HepG2 (cell line): Measurements from ENCODE around the gene NCF2. TPM values are rescaled to one million over a fixed set of nuclear protein-coding genes. Genes with fewer than 3 reads are reported as not detected.

Experiments used
- ATAC-seq: fragments of 200-7000 bp; cut with Tn5 transposase; 3 replicates; pipeline ENCODE4 v1.9.1; 2020; ENCODE audit warnings: mild to moderate bottlenecking, moderate library complexity
- BruUV-seq: library from RNA; stranded (reverse); fragments of 400-500 nt; replicated peaks from 2 replicates; lab custom pipeline; 2021; lab: Mats Ljungman, UMichigan
- CTCF ChIA-PET: fragments of 300-600 bp; formaldehyde crosslinking; extraction: SDS; loops from one replicate; lab custom pipeline; 2021; ENCODE audit warnings: low total read pairs, inconsistent platforms, low intra/inter-chr PET ratio; lab: Yijun Ruan, JAX
- POLR2A ChIA-PET: fragments of 350-600 bp; sonication (Branson Sonifier 250); formaldehyde crosslinking; loops from one replicate; lab custom pipeline; 2020; ENCODE audit warnings: antibody characterized with exemption, inconsistent platforms; lab: Yijun Ruan, JAX
- DNase-seq: peaks from one replicate; pipeline ENCODE4 v3.0.0-alpha.2; 2015; ENCODE audit warnings: low spot score
- FAIRE-seq: peaks from 3 replicates; lab custom pipeline; 2011; peaks lifted over from hg19 to GRCh38; lab: Jason Lieb, UNC
- H2AFZ ChIP-seq: one replicate; pipeline ENCODE4 v1.6.1; 2011; ENCODE audit warnings: low read length, inconsistent platforms
- H3K27ac ChIP-seq: fragments of 300-600 bp; 3 replicates; pipeline ENCODE4 v1.8.0; 2011; ENCODE audit warnings: mixed run types, mild to moderate bottlenecking, mixed read lengths, low read length, inconsistent platforms; ENCODE audit not compliant: insufficient read depth; ENCODE audit errors: extremely low read length
- H3K27me3 ChIP-seq, 2 experiments: fragments of 200-600 bp in 1 of 2; 2 replicates in 1 of 2; 3 replicates in 1 of 2; pipeline versions ENCODE4 v1.6.0 to v1.8.0; 2011; ENCODE audit warnings: low read length in 2 of 2, mild to moderate bottlenecking in 2 of 2, moderate library complexity in 2 of 2, inconsistent platforms in 1 of 2; ENCODE audit not compliant: insufficient read depth in 2 of 2, control insufficient read depth in 1 of 2
- H3K36me3 ChIP-seq, 2 experiments: fragments of 200-600 bp in 1 of 2; replicated peaks in 1 of 2; 2 replicates in 1 of 2; 3 replicates in 1 of 2; pipeline versions ENCODE4 v1.5.1 to v1.8.0; 2011; ENCODE audit warnings: low read length in 2 of 2, inconsistent platforms in 1 of 2; ENCODE audit not compliant: insufficient read depth in 2 of 2, control insufficient read depth in 1 of 2
- H3K4me1 ChIP-seq: 2 replicates; pipeline ENCODE4 v1.5.1; 2012; ENCODE audit warnings: low read length, inconsistent platforms; ENCODE audit not compliant: insufficient read depth
- H3K4me2 ChIP-seq: 2 replicates; pipeline ENCODE4 v1.6.0; 2011; ENCODE audit warnings: low read depth, low read length, inconsistent platforms
- H3K4me3 ChIP-seq, 3 experiments: fragments of 200-600 bp in 1 of 3; sonication (generic), shearing (Covaris generic) in 1 of 3; replicated peaks in 1 of 3; 2 replicates each; pipeline ENCODE4 v1.5.1; 2011 to 2016; ENCODE audit warnings: low read length in 3 of 3, inconsistent platforms in 2 of 3, low read depth in 2 of 3, mild to moderate bottlenecking in 2 of 3, control low read depth in 1 of 3, mixed read lengths in 1 of 3; ENCODE audit not compliant: insufficient read depth in 1 of 3
- H3K79me2 ChIP-seq: one replicate; pipeline ENCODE4 v1.6.1; 2011; ENCODE audit warnings: low read length, inconsistent platforms; ENCODE audit not compliant: insufficient read depth
- H3K9ac ChIP-seq: 2 replicates; pipeline ENCODE4 v1.6.0; 2011; ENCODE audit warnings: mild to moderate bottlenecking, low read depth, low read length, inconsistent platforms; ENCODE audit not compliant: insufficient read depth
- H3K9me3 ChIP-seq: 2 replicates; pipeline ENCODE4 v1.5.1; 2012; ENCODE audit warnings: mild to moderate bottlenecking, low read length
- H4K20me1 ChIP-seq: 2 replicates; pipeline ENCODE4 v1.6.0; 2011; ENCODE audit warnings: inconsistent platforms, mild to moderate bottlenecking, low read length, moderate library complexity; ENCODE audit not compliant: insufficient read depth
- DNMT3B ChIP-seq: conservative IDR thresholded peaks from 2 replicates; pipeline ENCODE4 v1.6.1; 2016; ENCODE audit warnings: missing biosample characterization, control low read depth
- MNT ChIP-seq: fragments of 450-650 bp; IDR thresholded peaks from 2 replicates; pipeline ENCODE4 v1.6.1; 2016
- NFKB2 ChIP-seq: sonication (generic); formaldehyde crosslinking; IDR thresholded peaks from 2 replicates; pipeline ENCODE4 v1.4.0; 2020; ENCODE audit warnings: missing genetic modification reagents, borderline replicate concordance
- PHF20 ChIP-seq: sonication (generic); formaldehyde crosslinking; IDR thresholded peaks from 2 replicates; pipeline ENCODE4 v1.5.0; 2020; ENCODE audit warnings: mild to moderate bottlenecking, missing genetic modification reagents
- PREB ChIP-seq: sonication (generic); formaldehyde crosslinking; IDR thresholded peaks from 2 replicates; pipeline ENCODE4 v1.4.0; 2020; ENCODE audit warnings: missing genetic modification reagents
- ZNF775 ChIP-seq: sonication (generic); formaldehyde crosslinking; IDR thresholded peaks from 2 replicates; pipeline ENCODE4 v1.4.0; 2020; ENCODE audit warnings: missing genetic modification reagents, mild to moderate bottlenecking, moderate library complexity, borderline replicate concordance
- WGBS: methylation state at CpG from one replicate; pipeline ENCODE4 v1.1.6; 2017; ENCODE audit warnings: low lambda C conversion rate; 5-methylcytosine and 5-hydroxymethylcytosine counted together
- in situ Hi-C: cut with HindIII; loops from 2 replicates; pipeline ENCODE4 v1.10.0; 2017; ENCODE audit warnings: low pct_unique_long_range_greater_than_20kb; ENCODE audit not compliant: extremely low pct_ligation_motif_present
- intact Hi-C: fragments of 100-400 bp; cut with micrococcal nuclease; formaldehyde crosslinking; loops from one replicate; pipeline ENCODE4 v1.10.0; 2022; ENCODE audit not compliant: unreplicated experiment
- polyA plus RNA-seq, 8 experiments: library from polyadenylated mRNA; depleted of rRNA in 3 of 8; stranded (reverse) in 7 of 8; unstranded in 1 of 8; fragments of >200 nt; fragmentation: Illumina TruSeq in 4 of 8; extraction: Trizol in 4 of 8; gene quantifications; 2 replicates each; pipeline versions ENCODE4 v1.2.1 to v1.2.3, GENCODE V29; 2011 to 2016; ENCODE audit warnings: low read depth in 4 of 8, missing spikeins in 1 of 8, mixed read lengths in 1 of 8; ENCODE audit not compliant: insufficient read depth in 1 of 8
- total RNA-seq, 5 experiments: library from RNA; depleted of rRNA; stranded (reverse); fragments of >200 nt; fragmentation: Illumina TruSeq; extraction: Trizol; gene quantifications; 2 replicates each; pipeline ENCODE4 v1.2.3, GENCODE V29; 2016; ENCODE audit warnings: low read depth in 1 of 5
- TF ChIP-seq, protein P1 (sequence below): sonication (generic); formaldehyde crosslinking; conservative IDR thresholded peaks from 2 replicates; pipeline ENCODE4 v1.4.0; 2020; ENCODE audit warnings: missing genetic modification reagents

NCF2 gene
- total and polyA plus RNA-seq, 2 of the 13 experiments (the other 11 are each of a cell fraction or from before 2014, with no cell fraction given), result 0.18 to 0.46 TPM

- TF ChIP-seq PHF20 (CRISPR knock-in tag) (no peak), MNT (no peak)
- TF ChIP-seq, protein P1, sequence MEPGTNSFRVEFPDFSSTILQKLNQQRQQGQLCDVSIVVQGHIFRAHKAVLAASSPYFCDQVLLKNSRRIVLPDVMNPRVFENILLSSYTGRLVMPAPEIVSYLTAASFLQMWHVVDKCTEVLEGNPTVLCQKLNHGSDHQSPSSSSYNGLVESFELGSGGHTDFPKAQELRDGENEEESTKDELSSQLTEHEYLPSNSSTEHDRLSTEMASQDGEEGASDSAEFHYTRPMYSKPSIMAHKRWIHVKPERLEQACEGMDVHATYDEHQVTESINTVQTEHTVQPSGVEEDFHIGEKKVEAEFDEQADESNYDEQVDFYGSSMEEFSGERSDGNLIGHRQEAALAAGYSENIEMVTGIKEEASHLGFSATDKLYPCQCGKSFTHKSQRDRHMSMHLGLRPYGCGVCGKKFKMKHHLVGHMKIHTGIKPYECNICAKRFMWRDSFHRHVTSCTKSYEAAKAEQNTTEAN (CRISPR knock-in tag), result no peak
These were observed 6.8 kb downstream of the NCF2 start (continued) for GRCh38 chr1:183583466-183583865.

DNA sequence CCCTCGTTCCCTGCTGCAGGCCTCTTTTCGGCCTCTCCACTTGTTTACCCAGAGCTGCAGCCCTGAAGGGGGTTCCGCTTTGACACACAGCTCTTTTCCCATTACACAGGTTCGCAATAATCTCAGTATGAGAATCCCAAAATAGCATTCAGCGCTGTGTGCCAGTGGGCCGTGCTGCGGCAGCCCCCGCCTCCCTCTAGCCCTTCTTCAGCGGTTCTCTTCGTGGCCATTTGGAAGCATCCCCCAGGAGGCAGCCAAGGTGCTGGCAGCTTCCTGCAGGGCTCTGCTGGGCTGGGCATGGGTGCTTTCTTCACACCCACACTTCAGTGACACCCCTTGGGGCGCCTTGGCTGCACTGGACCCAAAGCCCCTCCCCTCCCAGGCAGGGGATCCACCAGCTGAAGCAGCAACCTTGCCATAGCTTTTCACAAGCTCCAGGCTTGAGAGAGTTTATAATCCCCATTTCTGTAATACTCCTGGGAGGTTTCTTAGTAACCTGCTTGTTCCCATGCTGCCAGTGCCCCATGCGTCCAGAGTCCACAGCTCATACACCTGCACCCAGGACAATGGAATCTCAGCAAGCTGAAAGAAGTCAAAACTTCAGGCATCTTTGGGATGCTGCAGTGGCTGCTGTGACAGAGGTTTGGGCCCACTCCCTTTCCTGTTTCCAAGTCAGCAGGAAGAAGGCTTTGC, 8.1 kb downstream of the NCF2 start:
- Histone ChIP-seq H3K9ac (no peak overlapping the region), H3K9me3 (no peaks in the 10 kb centered on the region), H3K27ac (no peak overlapping the region), H3K36me3 (no peaks in the 10 kb centered on the region), H3K4me3 (no peak overlapping the region), H2AFZ (no peak overlapping the region), H3K79me2 (no peaks in the 10 kb centered on the region), H3K4me1 (peaks cover 5% of the 10 kb centered on the region; the same call in 1 of the 2 replicates), H3K27me3 (peaks cover 0 to 2% of the 10 kb centered on the region in 2 experiments; a peak in 2 of 5 replicates), H3K4me2 (no peak overlapping the region), H4K20me1 (no peaks in the 10 kb centered on the region)
- no TSS peak for BruUV-seq
- ChIA-PET CTCF (no interaction called here), POLR2A (no interaction called here)
- in situ Hi-C loops (no loop called here), intact Hi-C loops (no loop called here)
- ATAC-seq, result peak; percentile 67
- no peak for FAIRE-seq
- WGBS, result 69% methylated on average over 11 of the region's 12 CpGs
- TF ChIP-seq NFKB2 (CRISPR knock-in tag) (no peak), ZNF775 (CRISPR knock-in tag) (no peak), DNMT3B (no peak), PREB (CRISPR knock-in tag) (no peak)
- DNase-seq, result no peak
